Gastrocnemius medialis (tissue), 4 donors: ENCODE data around the gene PRKCE.

Experiments used
- POLR2A ChIP-seq, 2 donors: fragments of 450-650 bp; IDR thresholded peaks; one replicate each; pipeline ENCODE4 v1.6.1; 2017; ENCODE audit warnings: antibody characterized with exemption in 2 of 2, mild to moderate bottlenecking in 2 of 2, moderate library complexity in 2 of 2
- TF ChIP-seq, protein P1 (sequence below), 5 experiments: fragments of 450-650 bp in 3 of 5; fragments of 200-600 bp in 2 of 5; sonication (generic) in 2 of 5; IDR thresholded peaks in 4 of 5; conservative IDR thresholded peaks in 1 of 5; 1 replicate in 4 of 5; 2 replicates in 1 of 5; pipeline ENCODE4 v1.5.1; 2016 to 2019; ENCODE audit warnings: antibody characterized with exemption in 5 of 5, mild to moderate bottlenecking in 3 of 5, moderate library complexity in 3 of 5

DNA sequence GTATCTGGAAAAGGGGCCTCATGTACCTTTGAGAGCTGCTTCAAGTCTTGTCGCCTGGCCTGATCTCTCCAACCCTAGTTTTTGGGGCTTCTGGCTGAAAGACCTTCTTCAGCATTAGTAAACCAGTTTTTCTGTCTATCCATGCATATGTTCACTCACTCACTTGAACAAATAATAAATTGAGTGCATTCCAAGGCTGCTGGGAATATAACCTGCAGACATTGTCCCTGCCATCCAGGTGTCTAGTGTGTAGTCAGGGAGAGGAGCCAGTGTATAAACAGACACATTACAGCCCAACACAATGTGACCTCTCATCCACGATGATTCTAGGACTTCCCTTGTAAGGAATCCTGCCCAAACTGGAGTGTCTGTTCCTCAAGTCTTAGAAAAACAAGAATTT lies 262.1 kb downstream of the PRKCE start:
- TF ChIP-seq, protein P1, sequence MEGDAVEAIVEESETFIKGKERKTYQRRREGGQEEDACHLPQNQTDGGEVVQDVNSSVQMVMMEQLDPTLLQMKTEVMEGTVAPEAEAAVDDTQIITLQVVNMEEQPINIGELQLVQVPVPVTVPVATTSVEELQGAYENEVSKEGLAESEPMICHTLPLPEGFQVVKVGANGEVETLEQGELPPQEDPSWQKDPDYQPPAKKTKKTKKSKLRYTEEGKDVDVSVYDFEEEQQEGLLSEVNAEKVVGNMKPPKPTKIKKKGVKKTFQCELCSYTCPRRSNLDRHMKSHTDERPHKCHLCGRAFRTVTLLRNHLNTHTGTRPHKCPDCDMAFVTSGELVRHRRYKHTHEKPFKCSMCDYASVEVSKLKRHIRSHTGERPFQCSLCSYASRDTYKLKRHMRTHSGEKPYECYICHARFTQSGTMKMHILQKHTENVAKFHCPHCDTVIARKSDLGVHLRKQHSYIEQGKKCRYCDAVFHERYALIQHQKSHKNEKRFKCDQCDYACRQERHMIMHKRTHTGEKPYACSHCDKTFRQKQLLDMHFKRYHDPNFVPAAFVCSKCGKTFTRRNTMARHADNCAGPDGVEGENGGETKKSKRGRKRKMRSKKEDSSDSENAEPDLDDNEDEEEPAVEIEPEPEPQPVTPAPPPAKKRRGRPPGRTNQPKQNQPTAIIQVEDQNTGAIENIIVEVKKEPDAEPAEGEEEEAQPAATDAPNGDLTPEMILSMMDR (IDR thresholded peaks at IDR 0.05 in 4 of 5, conservative IDR thresholded peaks at IDR 0.05 in 1 of 5): no peak
- no peak for TF ChIP-seq POLR2A (IDR thresholded peaks at IDR 0.05)
